ENCODE data around the gene BPIFB2. TPM values are rescaled to one million over a fixed set of nuclear protein-coding genes. Genes with fewer than 3 reads are reported as not detected.
"Not testable (repeated sequence)": the region's sequence is repeated elsewhere in the genome, so short reads cannot be mapped to it uniquely, and the experiment has no call there.

The BPIFB2 gene
- total RNA-seq, 1 donor from 2014 or later, result not detected

DNA sequence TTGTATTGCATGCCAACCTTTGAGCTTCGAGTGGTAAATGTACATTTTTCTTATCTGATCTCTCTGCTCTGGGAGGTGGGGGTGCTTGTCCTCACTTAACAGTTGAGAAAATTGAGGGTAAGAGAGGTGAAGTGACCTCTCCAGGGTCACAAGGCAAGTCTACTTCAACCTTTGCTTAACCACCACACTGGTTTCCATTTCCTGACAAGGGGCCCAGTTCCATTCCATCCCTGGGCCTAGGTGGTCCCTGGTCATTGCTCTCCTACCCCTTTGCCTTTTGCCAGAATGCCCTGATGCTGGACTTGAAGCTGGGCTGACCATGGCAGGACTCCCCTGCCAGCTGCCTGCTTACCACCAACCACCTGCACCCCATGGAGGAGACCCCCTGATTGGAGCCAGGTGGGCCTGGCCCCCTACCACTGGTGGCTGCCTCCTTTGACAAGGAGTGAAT is 36.3 kb downstream of the BPIFB2 start:
- Histone ChIP-seq H2AFZ (ENCODE audit: low read depth, low read length) (no peak overlapping the region), H3K27ac (ENCODE audit: low read depth, low read length) (no peak overlapping the region), H3K4me3 (ENCODE audit: insufficient read depth, low read depth, low read length) (no peak overlapping the region), H4K20me1 (ENCODE audit: insufficient read depth, low read length) (no peaks in the 10 kb centered on the region), H3K4me2 (ENCODE audit: low read length) (no peak overlapping the region), H3K79me2 (ENCODE audit: insufficient read depth, low read length) (no peaks in the 10 kb centered on the region), H3K4me1 (ENCODE audit: insufficient read depth, low read length) (no peaks in the 10 kb centered on the region), H3K36me3 (ENCODE audit: insufficient read depth, low read length) (no peaks in the 10 kb centered on the region), H3K27me3 (ENCODE audit: insufficient read depth, low read length) (no peaks in the 10 kb centered on the region), H3K9me3 (ENCODE audit: insufficient read depth, low read depth, low read length) (no peaks in the 10 kb centered on the region), H3K9ac (ENCODE audit: low read length) (no peak overlapping the region)
- DNase-seq (ENCODE audit: low read depth) (no peak), FAIRE-seq (no peak)
- peaks cover 24% of the 10 kb centered on the region for H3K9me3 Mint-ChIP-seq (ENCODE audit: unreplicated experiment)
- peaks cover 30% of the 10 kb centered on the region for H3K27me3 Mint-ChIP-seq (ENCODE audit: low read depth, unreplicated experiment)
- no peak for TF ChIP-seq CTCF (IDR thresholded peaks at IDR 0.05; ENCODE audit: insufficient read depth, low read depth, low read length)
- TF ChIP-seq EZH2 (IDR thresholded peaks at IDR 0.05; ENCODE audit: insufficient read depth, low read length), result no peak
- H3K27ac Mint-ChIP-seq (ENCODE audit: unreplicated experiment), result no peak overlapping the region
- H3K4me1 Mint-ChIP-seq (ENCODE audit: low read depth, unreplicated experiment), result no peaks in the 10 kb centered on the region
- no peaks in the 10 kb centered on the region for H3K36me3 Mint-ChIP-seq (ENCODE audit: low read depth, unreplicated experiment)
- no peak overlapping the region for H3K4me3 Mint-ChIP-seq (ENCODE audit: unreplicated experiment)

DNA sequence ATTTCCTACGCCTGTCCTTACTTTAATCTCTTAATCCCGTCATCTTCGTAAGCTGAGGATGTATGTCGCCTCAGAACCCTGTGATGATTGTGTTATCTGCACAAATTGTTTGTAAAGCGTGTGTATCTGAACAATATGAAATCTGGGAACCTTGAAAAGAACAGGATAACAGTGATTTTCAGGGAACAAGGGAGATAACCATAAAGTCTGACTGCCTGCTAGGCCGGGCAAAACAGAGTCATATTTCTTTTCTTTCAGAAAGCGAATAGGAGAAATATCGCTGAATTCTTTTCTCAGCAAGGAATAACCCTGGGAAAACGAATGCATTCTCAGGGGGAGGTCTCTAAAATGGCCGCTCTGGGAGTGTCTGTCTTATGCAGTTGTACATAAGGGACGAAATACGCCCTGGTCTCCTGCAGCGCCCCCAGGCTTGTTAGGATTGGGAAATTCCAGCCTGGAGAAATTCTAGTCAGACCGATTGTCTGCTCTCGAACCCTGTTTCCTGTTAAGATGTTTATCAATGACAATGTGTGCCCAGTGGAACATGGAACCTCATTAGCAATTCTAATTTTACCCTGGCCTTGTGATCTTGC is 37.7 kb downstream of the BPIFB2 start:
- H2AFZ ChIP-seq (ENCODE audit: low read depth, low read length); H3K36me3 Mint-ChIP-seq (ENCODE audit: low read depth, unreplicated experiment); H3K9me3 ChIP-seq (ENCODE audit: insufficient read depth, low read depth, low read length); FAIRE-seq; H3K36me3 ChIP-seq (ENCODE audit: insufficient read depth, low read length); H3K27ac Mint-ChIP-seq (ENCODE audit: unreplicated experiment); DNase-seq (ENCODE audit: low read depth); H3K4me3 Mint-ChIP-seq (ENCODE audit: unreplicated experiment); H3K4me3 ChIP-seq (ENCODE audit: insufficient read depth, low read depth, low read length); H3K4me2 ChIP-seq (ENCODE audit: low read length); H3K79me2 ChIP-seq (ENCODE audit: insufficient read depth, low read length); H3K4me1 ChIP-seq (ENCODE audit: insufficient read depth, low read length); H4K20me1 ChIP-seq (ENCODE audit: insufficient read depth, low read length); H3K27ac ChIP-seq (ENCODE audit: low read depth, low read length); H3K9ac ChIP-seq (ENCODE audit: low read length); H3K4me1 Mint-ChIP-seq (ENCODE audit: low read depth, unreplicated experiment); H3K27me3 ChIP-seq (ENCODE audit: insufficient read depth, low read length): not testable (repeated sequence)
- Mint-ChIP-seq H3K27me3 (ENCODE audit: low read depth, unreplicated experiment) (peaks cover 18% of the 10 kb centered on the region), H3K9me3 (ENCODE audit: unreplicated experiment) (peaks cover 20% of the 10 kb centered on the region)

- Mint-ChIP-seq H3K27ac (ENCODE audit: unreplicated experiment) (no peak overlapping the region), H3K27me3 (ENCODE audit: low read depth, unreplicated experiment) (peaks cover 11% of the 10 kb centered on the region), H3K4me3 (ENCODE audit: unreplicated experiment) (no peak overlapping the region), H3K9me3 (ENCODE audit: unreplicated experiment) (peaks cover 20% of the 10 kb centered on the region), H3K4me1 (ENCODE audit: low read depth, unreplicated experiment) (no peaks in the 10 kb centered on the region), H3K36me3 (ENCODE audit: low read depth, unreplicated experiment) (no peaks in the 10 kb centered on the region)
- no peak for TF ChIP-seq CTCF (IDR thresholded peaks at IDR 0.05; ENCODE audit: insufficient read depth, low read depth, low read length)
- no peak for TF ChIP-seq EZH2 (IDR thresholded peaks at IDR 0.05; ENCODE audit: insufficient read depth, low read length)
- FAIRE-seq, result no peak
- Histone ChIP-seq H3K4me1 (ENCODE audit: insufficient read depth, low read length) (no peaks in the 10 kb centered on the region), H3K4me2 (ENCODE audit: low read length) (no peak overlapping the region), H4K20me1 (ENCODE audit: insufficient read depth, low read length) (no peaks in the 10 kb centered on the region), H3K9me3 (ENCODE audit: insufficient read depth, low read depth, low read length) (no peaks in the 10 kb centered on the region), H3K27me3 (ENCODE audit: insufficient read depth, low read length) (no peaks in the 10 kb centered on the region), H3K4me3 (ENCODE audit: insufficient read depth, low read depth, low read length) (no peak overlapping the region), H3K9ac (ENCODE audit: low read length) (no peak overlapping the region), H3K36me3 (ENCODE audit: insufficient read depth, low read length) (no peaks in the 10 kb centered on the region), H3K79me2 (ENCODE audit: insufficient read depth, low read length) (no peaks in the 10 kb centered on the region), H2AFZ (ENCODE audit: low read depth, low read length) (no peak overlapping the region), H3K27ac (ENCODE audit: low read depth, low read length) (no peak overlapping the region)
- no peak for DNase-seq (ENCODE audit: low read depth)
Measured at GRCh38 chr20:33046412-33046811, 38.9 kb downstream of the BPIFB2 start.

Data from astrocyte (in vitro differentiated cells and primary cell).